GM21390 (cell line): Measurements from ENCODE around the gene GUCY1A2.
A peak's percentile ranks its signal among the peaks of the same experiment; 100 is the strongest.
"Not testable (repeated sequence)": the region's sequence is repeated elsewhere in the genome, so short reads cannot be mapped to it uniquely, and the experiment has no call there.

Experiments
- ATAC-seq: cut with Tn5 transposase; IDR thresholded peaks from one replicate; pipeline ENCODE4 v1.9.1; 2021; ENCODE audit not compliant: unreplicated experiment

GUCY1A2 gene

GRCh38 chr11:107018219-107018901 is at the start of gene GUCY1A2:
Gene GUCY1A2, minus strand, starts transcription at chr11:107018476. Its CDS starts 421 bp downstream, at chr11:107018055.
- ATAC-seq = peak; percentile 30

GRCh38 chr11:107054391-107054790 is 36.1 kb upstream of the GUCY1A2 start:
- ATAC-seq = no peak

- not testable (repeated sequence) for ATAC-seq
These were observed 33.1 kb upstream of the GUCY1A2 start for GRCh38 chr11:107051332-107051731.

GRCh38 chr11:107050899-107051298 is 32.6 kb upstream of the GUCY1A2 start:
- ATAC-seq = not testable (repeated sequence)

GRCh38 chr11:107050121-107050520 is 31.8 kb upstream of the GUCY1A2 start:
- no peak for ATAC-seq

- ATAC-seq = no peak
These were observed 26.2 kb upstream of the GUCY1A2 start for GRCh38 chr11:107044503-107044902.

- ATAC-seq = peak; percentile 70
These were observed 25.1 kb upstream of the GUCY1A2 start for GRCh38 chr11:107043242-107044006.

- ATAC-seq = no peak
These were observed 24.5 kb upstream of the GUCY1A2 start for GRCh38 chr11:107042748-107043147.

- peak; percentile 48 for ATAC-seq
These were observed 22.8 kb upstream of the GUCY1A2 start for GRCh38 chr11:107041088-107041444.

GRCh38 chr11:107040433-107041087 is 22.3 kb upstream of the GUCY1A2 start:
- ATAC-seq = no peak

- no peak for ATAC-seq
These were observed 7.4 kb upstream of the GUCY1A2 start for GRCh38 chr11:107025673-107026072.

- no peak for ATAC-seq
These were observed 2.3 kb upstream of the GUCY1A2 start for GRCh38 chr11:107020594-107020993.

- no peak for ATAC-seq
These were observed 722 bp upstream of the GUCY1A2 start for GRCh38 chr11:107018902-107019493.

- ATAC-seq = peak; percentile 83
These were observed 650 bp downstream of the GUCY1A2 start for GRCh38 chr11:107017433-107018218.

- ATAC-seq = no peak
These were observed 1.2 kb downstream of the GUCY1A2 start for GRCh38 chr11:107017104-107017432.

- ATAC-seq = no peak
These were observed 3.4 kb downstream of the GUCY1A2 start for GRCh38 chr11:107014871-107015270.

GRCh38 chr11:107011977-107012376 is 6.3 kb downstream of the GUCY1A2 start:
- ATAC-seq = no peak

GRCh38 chr11:107009190-107009589 is 9.1 kb downstream of the GUCY1A2 start:
- ATAC-seq = no peak

GRCh38 chr11:107006076-107006833 is 12.0 kb downstream of the GUCY1A2 start:
- no peak for ATAC-seq

GRCh38 chr11:106999196-106999595 is 19.1 kb downstream of the GUCY1A2 start:
- no peak for ATAC-seq
